ENCODE data around the gene IPO9.
"Not testable (repeated sequence)": the region's sequence is repeated elsewhere in the genome, so short reads cannot be mapped to it uniquely, and the experiment has no call there.

The IPO9 gene

DNA sequence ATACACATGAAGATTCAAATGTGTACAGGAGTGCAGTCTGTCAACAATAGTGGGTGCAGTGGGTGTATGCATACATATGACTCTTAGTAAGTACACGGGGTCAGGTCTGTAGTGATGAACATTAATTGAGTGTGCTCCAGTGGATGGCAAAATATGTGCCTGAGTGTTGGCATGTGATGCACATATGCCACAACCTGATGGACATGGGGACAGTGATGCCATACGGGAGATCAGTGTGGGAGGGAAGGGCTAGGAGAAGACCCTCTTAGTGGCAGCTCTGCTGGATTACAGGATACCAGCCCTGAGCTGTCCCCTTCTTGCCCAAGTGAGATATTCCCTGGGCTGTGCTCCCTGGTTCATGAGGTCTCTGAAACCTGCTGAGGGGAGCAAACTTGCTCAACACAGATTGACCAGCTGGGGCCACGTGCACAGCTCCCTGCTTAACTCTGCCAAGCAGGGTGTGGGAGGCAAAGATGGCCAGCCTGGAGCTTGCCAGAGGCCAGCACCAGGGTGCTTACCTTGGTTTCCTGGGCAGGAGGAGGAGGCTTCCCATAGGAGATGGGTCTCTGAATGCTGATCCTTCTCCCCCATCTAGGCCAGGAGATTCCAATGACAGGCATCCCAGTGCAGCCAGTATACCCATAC lies 62.0 kb downstream of the IPO9 start:
- no peak for DNase-seq

DNA sequence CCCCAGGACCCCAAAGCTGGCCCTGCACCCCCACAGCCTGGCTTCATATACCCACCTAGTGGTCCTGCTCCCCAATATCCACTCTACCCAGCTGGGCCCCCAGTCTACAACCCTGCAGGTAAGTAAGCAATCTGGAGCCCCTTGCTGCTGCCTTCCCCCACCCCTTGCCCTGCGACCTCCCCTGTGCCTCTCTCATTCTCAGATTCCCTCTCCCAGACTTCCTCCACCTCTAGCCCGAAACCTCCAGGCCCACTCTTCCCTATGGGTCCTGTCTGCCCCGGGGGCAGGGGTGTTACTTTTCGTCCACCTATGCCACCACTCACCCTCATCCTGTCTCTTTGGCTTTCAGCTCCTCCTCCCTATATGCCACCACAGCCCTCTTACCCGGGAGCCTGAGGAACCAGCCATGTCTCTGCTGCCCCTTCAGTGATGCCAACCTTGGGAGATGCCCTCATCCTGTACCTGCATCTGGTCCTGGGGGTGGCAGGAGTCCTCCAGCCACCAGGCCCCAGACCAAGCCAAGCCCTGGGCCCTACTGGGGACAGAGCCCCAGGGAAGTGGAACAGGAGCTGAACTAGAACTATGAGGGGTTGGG lies 62.6 kb downstream of the IPO9 start:
- DNase-seq = no peak

DNA sequence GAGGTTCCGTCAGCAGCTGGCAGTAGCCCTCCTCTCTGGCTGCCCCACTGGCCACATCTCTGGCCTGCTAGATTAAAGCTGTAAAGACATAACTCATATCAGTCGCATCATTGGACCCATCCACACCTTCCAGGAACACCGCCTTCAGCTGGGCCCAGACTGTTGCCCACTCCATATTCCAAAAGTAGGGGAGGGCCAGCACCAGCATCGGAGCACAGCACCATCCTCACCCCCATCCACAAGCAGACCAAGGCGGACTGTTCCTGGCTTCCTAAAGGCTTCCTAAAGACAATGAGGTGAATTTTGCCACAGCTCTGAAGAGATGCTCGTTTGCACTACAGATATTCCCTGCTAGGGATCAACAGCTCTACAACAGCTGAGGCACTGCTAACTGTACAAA lies 63.3 kb downstream of the IPO9 start:
- no peak for DNase-seq

DNA sequence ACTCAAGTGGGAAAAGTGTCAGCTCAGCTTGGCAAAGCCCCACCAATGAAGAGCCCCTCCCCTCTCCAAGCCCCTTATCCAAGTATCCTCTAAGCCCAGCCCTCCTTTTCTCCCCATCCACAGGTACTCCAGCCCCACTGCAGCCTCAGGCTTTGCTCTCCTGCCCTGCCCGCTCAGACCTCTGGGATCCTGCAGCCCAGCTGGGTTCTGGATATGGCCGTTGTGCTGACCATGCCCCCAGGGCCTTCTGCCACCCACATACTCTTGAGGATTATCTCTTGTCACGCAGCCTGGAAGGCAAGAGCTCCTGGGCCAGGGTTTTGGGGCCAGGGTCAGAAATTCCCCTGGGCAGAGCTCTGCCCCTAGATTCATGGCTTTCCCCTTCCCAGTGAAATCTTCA lies 64.5 kb downstream of the IPO9 start:
- no peak for DNase-seq

DNA sequence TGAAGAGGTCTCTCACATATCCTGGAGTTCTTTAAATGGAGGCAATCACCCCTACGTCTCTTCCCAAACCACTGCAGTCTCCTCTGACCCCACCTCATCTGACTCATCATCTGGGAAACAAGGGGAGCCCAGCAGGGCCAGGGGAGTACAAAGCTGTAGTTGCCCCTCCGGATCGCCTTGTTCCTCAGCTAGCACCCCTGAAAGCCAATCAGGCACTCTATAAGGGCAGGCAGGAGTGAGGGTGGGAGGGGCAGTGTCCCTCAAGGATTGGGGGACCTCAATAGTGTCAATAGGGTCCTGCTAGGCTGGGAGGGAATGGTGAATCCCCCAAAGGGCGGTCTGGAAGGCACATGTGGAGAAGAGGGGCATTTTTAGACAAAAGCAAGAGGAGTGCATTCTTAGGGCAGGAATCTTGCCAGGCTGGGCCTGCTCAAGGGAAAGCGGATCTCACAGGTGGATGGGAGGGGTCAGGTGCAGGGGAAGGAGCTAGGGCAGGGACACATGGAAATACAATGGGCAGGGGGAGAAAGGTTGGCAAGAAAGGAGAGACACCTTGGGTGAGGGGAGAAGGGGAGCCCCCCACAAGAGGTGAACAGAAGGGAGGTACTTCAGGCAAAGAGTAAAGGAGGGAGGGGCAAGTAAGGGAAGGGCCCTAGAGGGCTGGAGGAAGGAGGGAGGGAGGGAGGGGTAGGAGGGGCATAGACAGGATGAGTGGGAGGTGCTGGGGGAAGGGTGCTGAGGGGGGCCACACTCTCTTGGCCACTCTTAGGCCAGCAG lies 65.6 kb downstream of the IPO9 start:
- no peak for DNase-seq

DNA sequence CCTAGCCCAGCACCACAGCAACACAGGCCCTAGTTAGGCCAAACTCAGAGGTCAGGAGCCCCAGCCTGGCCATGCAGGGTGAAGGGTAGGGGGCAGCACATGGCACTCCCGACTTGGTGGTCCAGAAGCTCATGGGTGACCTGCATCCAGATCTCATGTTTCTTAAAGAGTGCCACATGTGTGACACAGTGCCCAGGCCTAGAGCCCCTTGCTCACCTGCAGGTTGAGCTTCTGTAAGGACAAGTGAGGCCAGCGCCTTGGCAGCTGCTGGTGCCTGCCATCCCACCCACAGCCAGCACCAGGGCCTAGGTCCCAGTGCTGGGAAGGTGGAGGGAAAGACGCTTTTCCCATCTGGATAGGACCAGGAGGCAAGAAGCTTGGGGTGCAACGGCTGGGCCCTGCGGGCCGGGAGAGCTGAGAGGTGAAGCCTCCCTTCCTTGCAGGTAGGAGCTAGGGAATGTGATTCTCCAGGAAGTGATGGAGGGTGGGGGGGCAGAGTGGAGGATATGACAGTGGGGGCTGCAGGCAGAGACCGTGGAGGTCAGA lies 66.2 kb downstream of the IPO9 start:
- DNase-seq = no peak

DNA sequence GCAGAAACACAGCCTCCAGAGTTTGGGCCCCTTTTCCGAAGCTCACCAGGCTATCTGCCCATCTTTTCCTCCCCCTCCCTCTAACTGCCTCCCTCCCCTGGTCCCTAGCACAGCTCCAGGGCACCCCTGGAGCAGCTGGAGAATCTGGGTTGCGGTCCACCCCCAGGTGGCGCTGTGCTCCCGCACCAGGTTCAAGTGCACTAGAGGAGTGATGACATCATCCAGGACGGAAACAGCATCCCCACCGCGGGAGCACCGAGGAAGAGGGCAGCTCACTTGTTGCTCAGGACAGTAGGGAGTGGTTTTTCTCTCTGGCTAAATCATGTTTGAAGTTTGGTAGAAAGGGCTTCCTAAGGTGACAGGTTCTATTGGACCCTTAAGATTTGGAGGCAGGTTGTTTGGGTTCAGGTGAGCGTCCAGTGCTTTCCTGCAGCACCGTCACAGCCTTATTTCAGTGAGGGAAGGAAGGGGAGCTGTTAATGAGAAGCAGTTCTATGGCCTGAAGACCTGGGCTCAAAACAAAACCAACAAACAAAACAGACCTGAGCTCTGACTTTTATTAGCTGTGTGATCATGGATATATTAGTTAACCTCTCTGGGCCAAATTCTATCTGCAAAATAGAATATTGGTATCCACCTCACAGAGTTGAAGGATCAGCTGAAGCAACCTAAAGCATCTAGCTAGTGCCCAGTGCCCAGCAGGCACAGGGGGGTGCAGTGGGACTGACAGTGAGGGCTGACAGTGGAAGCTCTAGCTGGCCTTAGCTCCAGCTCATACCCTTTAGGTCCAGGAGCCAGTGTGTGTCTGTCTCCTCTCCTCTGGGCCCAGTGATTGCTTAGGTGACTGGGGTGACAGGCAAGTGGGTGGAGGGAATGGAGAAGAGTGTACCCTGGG lies 67.2 kb downstream of the IPO9 start:
- peak; percentile 91 for DNase-seq

DNA sequence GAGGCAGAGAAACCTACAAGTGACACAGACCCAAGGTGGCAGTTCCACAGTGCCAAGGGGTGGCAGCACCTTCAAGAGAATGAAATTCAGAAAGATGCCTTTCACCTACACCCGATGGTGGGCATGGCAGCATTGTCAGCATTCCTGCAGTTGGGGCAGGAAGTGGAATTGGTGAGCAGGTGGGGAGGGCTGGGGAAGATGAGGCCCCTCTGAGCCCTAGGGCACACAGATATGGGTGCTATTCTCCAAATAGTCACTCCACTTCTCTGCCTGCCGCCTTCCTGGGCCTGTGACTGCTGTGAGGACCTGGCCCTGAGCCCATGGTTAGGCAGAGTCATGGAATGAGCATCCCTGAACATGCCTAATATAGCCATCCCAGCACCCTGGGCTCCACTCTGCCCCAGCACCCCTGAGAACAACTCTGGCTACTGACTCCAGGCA lies 68.0 kb downstream of the IPO9 start:
- no peak for DNase-seq

DNA sequence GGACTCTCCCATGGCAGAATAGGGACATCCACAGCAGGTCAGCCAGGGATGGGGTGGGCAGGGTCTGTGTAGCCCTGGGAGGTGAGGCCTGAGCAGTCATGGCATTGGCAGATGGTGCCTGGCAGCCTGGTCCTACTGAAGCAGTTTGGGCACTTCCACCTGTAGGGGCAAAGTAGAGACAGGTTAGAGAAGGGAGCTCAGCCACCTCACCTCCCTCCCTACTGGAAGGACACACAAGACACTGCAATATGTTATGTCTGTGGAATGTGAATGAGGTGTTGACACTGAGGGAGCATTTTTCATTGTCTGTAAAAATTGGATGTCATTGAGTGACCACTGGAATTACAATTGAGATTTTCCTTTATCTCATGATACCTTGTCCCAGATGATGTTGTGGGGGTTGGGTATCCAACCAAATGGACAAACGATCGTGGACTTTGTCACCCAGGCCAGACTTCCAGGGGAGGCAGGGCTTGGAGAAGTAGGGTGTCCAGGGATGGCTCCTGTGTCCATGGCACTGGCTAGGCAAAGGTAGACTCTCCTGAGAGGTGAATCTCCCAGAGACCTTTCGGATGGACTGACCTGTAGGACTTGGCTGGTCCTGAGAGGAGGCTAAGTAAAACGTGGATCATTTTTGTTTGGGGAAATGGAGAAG lies 69.4 kb downstream of the IPO9 start:
- DNase-seq = no peak

DNA sequence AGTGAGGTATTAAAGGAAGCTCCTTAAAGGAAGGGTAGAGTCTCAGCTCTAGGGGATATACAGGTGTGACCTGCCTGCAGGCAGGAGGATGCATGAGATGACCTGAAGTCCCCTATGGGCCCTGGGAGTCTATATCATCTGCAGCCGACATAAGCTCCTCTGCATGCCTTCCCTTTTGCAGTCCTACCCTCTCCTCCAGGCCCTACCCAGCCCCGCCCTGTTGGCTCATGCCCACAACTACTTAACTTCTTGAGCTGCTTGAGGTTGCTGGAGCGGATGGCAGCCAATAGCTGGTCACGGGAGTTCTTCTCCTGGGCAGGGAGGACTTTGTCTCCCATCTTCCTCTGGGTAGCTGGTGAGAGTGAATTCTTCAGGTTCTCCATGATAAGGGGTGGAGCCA lies 70.0 kb downstream of the IPO9 start:
- DNase-seq = no peak

DNA sequence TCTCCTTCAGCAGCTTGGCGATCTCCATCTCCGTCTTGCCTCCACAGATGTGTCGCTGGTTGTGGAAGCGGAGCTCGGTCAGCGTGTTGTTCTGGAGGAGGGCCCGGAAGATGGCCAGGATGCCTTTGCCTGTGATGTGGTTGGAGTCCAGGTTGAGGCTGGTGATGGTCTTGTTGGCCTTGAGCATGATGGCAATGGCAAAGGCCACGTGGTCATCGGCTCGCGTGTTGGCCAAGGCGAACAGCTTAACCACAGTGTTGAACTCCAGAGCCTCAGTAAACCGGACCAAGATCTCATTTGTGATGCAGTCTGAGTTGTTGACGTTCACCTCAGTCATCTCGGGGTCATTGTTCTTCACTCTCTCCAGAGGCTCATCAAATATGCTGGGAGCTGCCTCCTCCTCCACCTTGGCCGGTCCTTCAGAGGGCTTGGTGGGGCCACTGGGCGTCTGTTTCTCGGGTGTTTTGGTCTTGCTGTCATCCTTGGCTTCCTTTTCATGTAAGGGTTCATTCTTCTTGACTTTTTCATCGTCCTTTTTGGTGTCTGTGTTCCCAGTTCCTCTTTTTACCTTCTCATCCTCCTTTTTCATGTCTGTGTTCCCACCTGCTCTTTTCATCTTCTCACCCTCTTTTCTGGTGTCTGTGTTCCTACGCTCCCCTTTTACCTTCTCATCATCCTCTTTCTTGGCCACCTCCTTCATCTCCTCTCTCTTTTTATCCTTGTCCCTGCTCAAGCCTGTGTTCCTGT lies 70.9 kb downstream of the IPO9 start:
- DNase-seq = no peak

DNA sequence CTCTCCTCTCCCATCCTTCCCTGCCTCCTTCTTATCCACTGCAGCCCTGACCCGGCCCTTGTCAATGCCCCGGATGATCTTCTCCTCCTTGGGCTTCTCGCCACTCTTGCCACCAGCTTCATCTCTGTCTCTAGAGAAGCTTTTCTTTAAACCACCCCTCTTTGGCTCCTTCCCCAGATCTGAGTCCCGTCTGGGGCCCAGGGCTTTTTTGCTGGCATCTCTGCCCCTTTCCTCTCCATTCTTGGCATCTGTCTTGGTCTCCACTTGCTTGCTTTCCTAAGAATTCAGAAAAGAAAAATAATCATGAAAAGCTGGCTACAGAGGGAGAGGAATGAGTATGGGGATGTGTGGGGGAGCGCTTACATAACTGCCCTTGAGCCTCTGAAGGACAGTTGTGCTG lies 71.5 kb downstream of the IPO9 start:
- DNase-seq = no peak

DNA sequence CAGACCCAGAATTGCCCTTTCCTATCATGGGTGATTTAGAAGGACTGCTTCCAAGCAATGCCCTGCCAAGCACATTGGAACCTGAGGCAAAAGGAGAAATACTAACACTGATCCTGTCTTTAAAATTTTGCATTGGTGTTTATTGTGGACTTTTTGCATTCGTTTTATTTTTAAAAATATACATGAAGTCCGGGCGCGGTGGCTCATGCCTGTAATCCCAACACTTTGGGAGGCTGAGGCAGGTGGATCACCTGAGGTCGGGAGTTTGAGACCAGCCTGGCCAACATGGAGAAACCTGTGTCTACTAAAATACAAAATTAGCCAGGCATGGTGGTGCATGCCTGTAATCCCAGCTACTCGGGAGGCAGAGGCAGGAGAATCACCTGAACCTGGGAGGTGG lies 72.1 kb downstream of the IPO9 start:
- DNase-seq = not testable (repeated sequence)

DNA sequence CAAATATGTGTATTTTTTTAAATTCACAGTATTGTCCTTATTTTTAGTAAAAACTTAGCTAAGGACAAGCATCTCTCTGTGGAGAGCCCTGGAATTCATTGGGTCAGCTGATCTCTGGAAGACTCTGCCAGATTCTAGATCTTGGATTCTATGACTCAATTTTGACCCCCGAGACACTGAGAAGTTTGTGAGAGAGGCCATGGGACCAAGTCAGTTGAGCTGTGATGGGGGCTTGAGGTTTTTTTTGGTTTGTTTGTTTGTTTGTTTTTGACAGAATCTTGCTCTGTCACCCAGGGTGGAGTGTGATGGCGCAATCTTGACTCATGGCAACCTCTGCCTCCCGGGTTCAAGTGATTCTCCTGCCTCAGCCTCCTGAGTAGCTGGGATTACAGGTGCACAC lies 73.2 kb downstream of the IPO9 start:
- DNase-seq = no peak

DNA sequence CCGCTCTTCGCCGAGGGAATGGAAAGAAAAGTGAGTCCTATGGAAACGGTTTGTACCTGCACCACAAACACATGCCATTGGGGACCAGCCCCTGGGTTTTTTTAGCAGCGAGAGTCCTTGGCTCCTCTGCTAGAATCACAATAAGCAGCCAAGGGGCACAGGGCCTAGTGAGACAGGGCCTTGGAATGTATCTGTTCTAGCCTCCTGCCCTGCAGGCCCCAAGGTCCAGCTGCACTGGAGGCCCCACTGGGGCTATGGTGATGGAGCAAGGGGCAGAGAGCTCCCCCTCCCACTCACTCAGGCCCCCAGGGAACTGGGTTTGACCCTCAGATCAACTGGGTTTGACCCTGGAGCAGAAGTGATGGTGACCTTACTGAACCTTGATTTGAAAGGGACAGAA lies 74.2 kb downstream of the IPO9 start:
- no peak for DNase-seq

DNA sequence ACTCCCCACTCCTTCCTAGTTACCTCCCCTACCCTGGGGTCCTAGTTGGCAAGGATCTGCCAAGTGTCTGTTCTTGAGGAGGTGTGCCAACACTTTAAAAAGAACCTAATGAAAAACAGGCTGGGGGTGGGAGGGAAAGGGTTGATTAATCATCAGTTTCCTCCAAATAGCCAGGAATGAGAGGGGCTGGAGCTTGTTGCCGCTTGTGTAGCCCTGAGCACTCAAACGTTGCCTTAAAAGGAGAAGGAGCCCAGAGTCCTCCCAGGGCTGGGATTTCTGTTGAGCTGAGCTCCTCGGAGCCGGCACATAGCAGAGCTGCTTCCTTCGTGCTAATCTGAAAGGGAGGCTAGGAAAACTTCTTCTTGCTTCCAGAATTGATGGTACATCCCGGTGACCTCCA lies 75.6 kb downstream of the IPO9 start:
- no peak for DNase-seq

DNA sequence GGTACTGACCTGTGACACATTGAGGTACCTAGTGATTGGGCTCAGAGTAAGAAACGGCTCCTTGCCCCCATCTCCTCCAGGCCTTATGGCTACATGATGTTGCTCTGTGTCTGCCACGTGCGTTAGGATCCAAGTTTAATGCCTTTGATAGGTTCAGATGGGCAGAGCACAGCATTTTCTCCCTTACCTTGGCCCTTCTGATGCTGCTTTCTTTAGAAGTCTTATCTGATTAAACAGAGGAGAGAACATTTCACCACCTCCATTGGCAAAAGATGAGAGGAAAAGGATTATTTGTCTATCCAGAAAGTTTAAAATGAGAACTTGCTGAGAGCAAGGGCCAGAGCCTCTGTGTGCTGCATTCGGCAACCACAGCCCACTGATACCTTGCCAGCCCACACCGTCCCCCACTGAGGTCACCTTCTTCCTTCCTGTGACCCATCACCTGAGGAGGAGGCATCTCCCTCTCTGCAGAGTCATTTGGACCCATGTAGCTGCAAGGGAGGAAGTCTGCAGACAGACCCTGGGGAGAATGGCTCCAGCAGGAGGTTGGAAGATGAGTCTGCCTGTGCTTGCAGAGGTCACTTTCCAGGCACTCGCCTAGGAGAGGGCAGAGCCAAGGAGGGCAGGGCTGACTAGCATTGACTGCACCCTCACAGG lies 76.4 kb downstream of the IPO9 start:
- DNase-seq = no peak

DNA sequence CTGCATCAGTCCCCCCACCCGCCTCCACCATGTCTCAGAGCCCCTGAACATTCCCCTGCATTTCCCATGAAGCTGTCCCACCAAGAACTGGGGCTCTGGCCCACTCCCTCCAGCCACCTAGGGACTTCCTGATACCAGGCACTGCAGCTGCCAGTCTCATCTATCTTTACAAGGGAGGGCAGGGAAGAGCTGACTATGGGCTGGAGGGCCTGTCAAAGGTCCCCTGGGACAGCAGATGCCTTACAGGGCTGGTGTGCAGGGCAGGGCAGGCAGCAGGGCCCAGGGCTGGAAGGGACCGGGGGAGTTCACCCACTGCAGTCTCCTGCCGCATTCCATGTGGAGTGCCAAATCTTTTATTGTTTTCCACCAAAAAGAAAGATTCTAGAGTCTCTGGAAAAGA lies 77.4 kb downstream of the IPO9 start:
- DNase-seq = no peak

DNA sequence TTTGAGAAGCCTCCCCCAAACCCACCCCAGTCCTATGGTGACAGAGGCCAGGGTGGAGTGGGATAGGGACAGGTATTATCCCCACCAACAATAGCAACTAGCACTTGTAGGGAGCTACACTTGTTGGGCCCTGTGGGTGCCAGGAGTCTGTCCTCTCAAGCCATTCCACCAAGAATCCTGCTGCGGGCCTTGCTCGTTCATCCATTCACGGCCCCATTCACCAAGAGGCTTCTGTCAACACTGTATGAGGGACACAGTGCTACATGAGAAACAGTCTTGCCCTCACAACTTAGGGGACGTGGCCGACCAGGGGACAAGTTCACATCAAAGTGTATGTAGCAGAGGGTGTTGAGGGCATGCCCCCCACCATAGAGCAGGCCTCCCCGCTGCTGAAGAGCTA lies 78.7 kb downstream of the IPO9 start:
- DNase-seq = no peak

DNA sequence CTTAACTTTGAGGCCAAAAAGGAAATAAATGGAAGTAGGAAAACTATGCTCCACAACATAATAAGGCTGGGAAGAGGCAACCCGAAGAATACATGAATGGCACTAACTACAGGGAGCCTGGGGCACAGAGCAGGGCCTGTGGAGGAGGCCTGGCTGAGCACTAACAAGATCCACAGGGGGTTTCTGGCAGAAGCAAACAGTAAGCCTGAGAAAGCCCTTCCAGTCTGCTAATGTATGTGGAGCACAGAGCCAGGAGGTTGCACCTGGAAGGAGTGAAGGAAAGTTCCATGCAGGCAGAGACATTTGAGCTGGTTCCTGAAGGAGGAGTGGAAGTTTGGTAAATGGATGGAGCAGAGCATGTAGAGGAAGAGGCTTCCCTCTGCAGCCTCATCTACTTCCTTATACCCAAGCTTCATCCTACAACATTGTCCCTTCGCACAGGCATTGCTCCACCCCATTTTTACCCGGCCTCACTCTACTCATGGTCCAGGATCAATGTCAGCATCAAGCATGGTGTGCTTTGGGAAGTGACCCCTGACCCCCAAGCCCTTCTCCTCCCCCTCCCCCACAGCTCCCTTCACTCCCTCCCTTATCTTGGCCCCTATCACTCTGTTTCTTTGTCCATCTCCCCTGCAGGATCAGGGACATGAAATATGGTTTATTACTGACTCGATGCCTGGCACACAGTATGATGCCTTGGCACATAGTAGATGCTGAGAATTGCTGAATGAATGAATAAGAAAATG lies 83.0 kb downstream of the IPO9 start:
- no peak for DNase-seq

All from activated CD8-positive, alpha-beta memory T cell treated with anti-CD3 and anti-CD28 coated beads for 24 hours (primary cell).